A673 (cell line): ENCODE results near the gene DDX20.

Experiments
- EZH2 ChIP-seq: fragments of 200-600 bp; sonication (generic); IDR thresholded peaks from 2 replicates; pipeline ENCODE4 v1.6.1; 2017; ENCODE audit warnings: borderline replicate concordance, low read depth, mild to moderate bottlenecking, mixed read lengths, antibody characterized with exemption, low read length; ENCODE audit not compliant: poor library complexity, severe bottlenecking
- TF ChIP-seq, protein P1 (sequence below): fragments of 300-800, 200-600 bp; sonication (generic); conservative IDR thresholded peaks from 2 replicates; pipeline ENCODE4 v1.5.1; 2017; ENCODE audit warnings: low read depth, mild to moderate bottlenecking, antibody characterized with exemption, low read length, moderate library complexity, mixed read lengths

DNA sequence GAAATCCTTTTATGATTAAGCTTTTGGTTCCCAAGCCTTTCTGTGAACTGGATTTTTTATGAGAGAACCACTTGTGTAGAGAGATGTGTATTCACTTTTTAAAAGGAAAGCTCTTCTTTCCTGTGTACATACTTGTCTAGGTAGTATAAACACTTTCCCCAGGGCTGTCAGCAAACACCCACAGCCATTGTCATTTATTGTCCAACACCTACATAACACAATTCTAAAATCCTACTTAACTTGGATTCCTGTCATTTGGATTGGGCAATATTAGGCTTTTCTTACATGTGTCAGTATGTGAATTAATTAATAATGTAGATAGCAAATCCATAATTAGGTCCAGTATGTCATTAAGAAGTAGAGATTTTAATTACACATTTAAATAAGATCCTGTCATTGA, 12.3 kb downstream of the DDX20 start:
- TF ChIP-seq EZH2 = no peak
- TF ChIP-seq, protein P1, sequence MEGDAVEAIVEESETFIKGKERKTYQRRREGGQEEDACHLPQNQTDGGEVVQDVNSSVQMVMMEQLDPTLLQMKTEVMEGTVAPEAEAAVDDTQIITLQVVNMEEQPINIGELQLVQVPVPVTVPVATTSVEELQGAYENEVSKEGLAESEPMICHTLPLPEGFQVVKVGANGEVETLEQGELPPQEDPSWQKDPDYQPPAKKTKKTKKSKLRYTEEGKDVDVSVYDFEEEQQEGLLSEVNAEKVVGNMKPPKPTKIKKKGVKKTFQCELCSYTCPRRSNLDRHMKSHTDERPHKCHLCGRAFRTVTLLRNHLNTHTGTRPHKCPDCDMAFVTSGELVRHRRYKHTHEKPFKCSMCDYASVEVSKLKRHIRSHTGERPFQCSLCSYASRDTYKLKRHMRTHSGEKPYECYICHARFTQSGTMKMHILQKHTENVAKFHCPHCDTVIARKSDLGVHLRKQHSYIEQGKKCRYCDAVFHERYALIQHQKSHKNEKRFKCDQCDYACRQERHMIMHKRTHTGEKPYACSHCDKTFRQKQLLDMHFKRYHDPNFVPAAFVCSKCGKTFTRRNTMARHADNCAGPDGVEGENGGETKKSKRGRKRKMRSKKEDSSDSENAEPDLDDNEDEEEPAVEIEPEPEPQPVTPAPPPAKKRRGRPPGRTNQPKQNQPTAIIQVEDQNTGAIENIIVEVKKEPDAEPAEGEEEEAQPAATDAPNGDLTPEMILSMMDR = no peak
